ENCODE data around the gene RRAGD.

RRAGD gene

DNA sequence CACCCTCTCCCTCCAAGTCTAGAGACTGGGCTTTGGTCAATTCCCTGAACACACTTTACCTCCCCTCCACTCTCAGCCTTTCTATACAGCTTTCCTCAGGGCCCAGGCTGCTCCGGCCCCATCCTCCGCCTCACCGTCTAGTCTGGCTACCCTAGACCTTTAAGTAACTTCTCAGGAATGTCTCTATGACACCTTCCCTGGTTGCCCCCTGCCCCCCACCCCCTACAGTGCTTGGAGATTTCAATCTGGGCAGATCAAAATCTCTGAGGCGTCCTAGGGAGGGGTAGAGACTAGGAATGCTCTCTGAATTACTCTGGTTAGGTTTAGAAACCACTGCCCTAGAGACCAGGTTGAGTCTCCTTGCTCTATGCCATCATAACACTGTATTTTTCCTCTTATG lies 65.6 kb downstream of the RRAGD start:
- no peak for DNase-seq (ENCODE audit: low spot score)

GRCh38 chr6:89339565-89339964 lies 72.5 kb downstream of the RRAGD start:
- DNase-seq (ENCODE audit: low spot score), result no peak

DNA sequence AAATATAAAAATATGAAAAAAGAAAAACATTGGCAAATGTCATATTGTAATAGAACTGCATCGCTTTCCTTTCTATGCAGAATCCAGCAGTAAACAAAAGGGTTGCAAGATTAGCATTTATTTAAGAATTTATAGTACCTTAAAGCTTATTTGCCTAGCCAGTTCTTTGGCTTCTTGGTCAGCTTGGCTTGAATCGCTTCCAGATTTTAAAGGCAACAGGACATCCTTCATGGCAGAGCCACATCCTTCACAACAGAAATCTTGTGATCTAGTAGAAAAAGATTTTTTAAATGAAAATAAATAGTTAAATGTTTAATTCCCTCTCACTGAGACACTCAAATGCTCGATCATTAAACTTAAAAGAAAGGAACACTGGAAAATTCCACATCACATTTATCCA lies 76.9 kb downstream of the RRAGD start:
- DNase-seq (ENCODE audit: low spot score), result no peak

DNA sequence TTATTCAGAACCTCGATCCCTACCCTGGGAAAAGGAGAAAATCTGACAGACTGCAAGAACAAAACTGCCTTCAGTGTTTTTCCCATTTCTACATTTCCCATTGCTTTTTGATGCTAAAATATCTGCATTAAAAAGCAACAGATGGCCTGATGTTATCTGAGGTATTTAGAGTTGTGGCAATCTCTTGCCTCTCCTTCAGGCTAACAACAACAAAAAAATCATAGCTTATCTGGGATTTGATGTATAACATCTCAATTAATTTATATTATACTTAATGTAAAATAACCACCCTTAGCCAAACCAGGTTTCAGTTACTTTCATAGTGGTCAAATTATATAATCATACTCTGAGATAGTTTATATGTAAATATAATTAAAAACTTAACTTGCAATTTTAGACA lies 81.2 kb downstream of the RRAGD start:
- no peak for DNase-seq (ENCODE audit: low spot score)

- DNase-seq (ENCODE audit: low spot score), result no peak
These were observed 83.1 kb downstream of the RRAGD start for GRCh38 chr6:89328976-89329375.

DNA sequence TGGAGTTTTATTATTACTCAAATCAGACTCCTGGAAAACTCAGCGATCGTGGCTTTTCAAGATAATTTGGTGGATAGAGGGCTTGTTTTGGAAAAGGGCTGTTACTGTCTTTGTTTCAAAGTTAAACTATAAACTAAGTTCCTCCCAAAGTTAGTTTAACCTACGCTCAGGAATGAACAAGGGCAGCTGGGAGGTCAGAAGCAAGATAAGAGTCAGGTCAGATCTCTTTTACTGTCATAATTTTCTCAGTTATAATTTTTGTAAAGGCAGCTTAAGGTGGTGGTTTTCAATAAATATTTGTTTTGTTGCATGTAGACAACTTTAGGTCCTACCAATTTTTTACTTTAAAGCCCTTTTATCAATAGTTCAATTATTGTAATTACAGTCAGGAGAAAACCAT lies 87.8 kb downstream of the RRAGD start:
- no peak for DNase-seq (ENCODE audit: low spot score)

DNA sequence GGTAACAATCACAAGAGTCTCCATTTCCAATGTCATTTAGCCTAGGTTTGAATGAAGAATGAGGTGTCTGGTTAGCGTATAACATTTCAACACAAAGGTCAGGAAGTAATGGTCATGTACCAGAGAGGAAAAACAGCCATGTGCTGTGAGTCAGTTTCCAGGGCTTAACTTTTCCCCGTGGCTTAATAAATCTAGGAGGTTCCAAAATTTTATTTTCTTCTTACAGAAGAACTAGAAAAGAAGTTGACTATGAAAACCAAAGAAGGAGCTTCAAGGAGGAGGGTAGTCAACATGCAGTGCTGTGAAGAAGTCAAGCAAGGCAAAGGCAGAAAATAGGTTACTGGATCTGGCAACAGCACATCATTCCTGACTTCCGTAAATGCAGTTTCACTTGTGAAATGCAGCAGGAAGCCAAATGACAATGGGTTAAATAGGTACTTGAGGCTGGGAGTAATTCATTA lies 88.5 kb downstream of the RRAGD start:
- peak; percentile 78 for DNase-seq (ENCODE audit: low spot score)

- DNase-seq (ENCODE audit: low spot score), result no peak
These were observed 90.7 kb downstream of the RRAGD start for GRCh38 chr6:89321131-89321970.

- no peak for DNase-seq (ENCODE audit: low spot score)
These were observed 92.0 kb downstream of the RRAGD start for GRCh38 chr6:89320012-89320559.

- no peak for DNase-seq (ENCODE audit: low spot score)
These were observed 95.0 kb downstream of the RRAGD start for GRCh38 chr6:89317067-89317466.

GRCh38 chr6:89315249-89315885 lies 96.7 kb downstream of the RRAGD start, which contains the start of gene GABRR2:
Gene GABRR2 (minus strand): TSS chr6:89315299. CDS start chr6:89315165, 134 bp downstream.
- DNase-seq (ENCODE audit: low spot score), result peak; percentile 71

DNA sequence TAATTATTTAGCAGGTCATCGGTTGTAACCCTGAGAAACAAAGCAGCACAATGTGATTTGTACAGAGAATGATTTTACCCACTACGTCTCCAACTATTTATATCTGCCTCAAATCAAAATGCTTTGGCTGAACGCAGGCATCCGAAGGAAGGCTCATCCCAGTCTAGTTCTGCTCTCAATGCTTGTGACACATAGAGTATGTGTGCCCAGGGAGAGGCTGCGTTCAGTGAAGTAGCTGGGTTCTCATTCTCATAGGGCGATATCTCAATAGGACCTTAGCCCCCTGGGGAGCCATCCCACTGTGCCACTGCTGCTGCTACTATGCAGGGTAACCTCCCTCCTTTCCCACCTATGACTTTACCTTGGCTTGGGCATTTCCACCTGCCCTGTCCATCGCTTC lies 97.4 kb downstream of the RRAGD start:
- no peak for DNase-seq (ENCODE audit: low spot score)
